Measurements from ENCODE around the gene TMEM53.
"Not testable (repeated sequence)": the region's sequence is repeated elsewhere in the genome, so short reads cannot be mapped to it uniquely, and the experiment has no call there.

The TMEM53 gene

DNA sequence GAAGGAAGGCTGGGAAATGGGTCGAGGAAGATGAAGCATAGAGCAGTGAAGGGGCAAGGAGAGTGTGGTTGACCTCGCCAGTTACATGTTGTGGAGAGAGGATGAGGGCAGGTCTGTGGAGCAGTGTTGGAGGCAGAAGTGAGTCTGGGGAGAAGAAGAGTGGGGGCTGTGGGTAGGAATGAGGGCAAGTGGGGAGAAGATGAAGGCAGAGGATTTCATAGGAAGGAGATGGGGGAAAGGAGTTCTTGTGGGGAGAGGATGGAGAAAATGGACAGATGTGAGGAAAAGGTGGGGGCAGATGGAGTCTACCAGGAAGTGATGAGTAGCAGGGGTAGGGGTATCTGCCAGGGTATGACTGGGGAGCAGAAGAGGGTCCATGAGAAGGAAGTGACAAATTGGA is 3.8 kb upstream of the TMEM53 start:
- Histone ChIP-seq H3K4me1 (ENCODE audit: control insufficient read depth, insufficient read depth, low read length) (peaks cover 5% of the 10 kb centered on the region), H3K4me3 (ENCODE audit: low read length) (no peak overlapping the region), H3K27me3 (ENCODE audit: control insufficient read depth, insufficient read depth, low read length) (no peaks in the 10 kb centered on the region), H3K36me3 (ENCODE audit: control insufficient read depth, insufficient read depth, low read length) (no peaks in the 10 kb centered on the region), H3K9ac (ENCODE audit: low read length) (no peak overlapping the region), H3K27ac (ENCODE audit: low read depth, low read length) (no peak overlapping the region)

DNA sequence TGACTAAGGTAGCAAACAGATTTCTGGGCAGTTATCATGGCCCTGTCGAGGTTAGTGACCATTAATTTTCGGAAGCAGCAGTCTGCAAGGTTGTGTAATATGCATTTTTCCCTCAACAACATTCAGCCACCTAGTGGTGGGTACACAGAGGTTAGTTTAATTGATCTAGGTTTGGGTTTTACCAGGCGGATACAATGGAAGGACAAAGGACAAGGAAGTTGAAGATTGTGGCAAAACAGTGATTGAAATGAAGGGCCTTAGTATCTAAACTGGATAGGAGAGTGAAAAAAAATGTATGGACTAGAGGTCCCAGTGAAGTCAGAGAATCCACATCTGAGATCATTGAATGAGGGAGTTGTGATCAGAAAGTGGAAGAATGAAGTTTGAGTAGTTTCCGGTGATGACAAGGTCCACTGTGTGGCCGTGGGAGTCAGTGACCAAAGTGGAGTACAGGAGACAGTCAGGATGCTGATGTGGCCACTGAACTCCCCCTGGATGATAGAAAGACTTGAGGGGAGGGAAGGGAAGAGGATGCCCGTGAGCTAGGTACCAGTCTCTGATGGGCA is 3.0 kb upstream of the TMEM53 start:
- no peak overlapping the region for H3K4me3 ChIP-seq (ENCODE audit: low read length)
- no peak overlapping the region for H3K27ac ChIP-seq (ENCODE audit: low read depth, low read length)
- no peaks in the 10 kb centered on the region for H3K27me3 ChIP-seq (ENCODE audit: control insufficient read depth, insufficient read depth, low read length)
- H3K9ac ChIP-seq (ENCODE audit: low read length) = no peak overlapping the region
- H3K4me1 ChIP-seq (ENCODE audit: control insufficient read depth, insufficient read depth, low read length) = peaks cover 8% of the 10 kb centered on the region
- no peaks in the 10 kb centered on the region for H3K36me3 ChIP-seq (ENCODE audit: control insufficient read depth, insufficient read depth, low read length)

GRCh38 chr1:44676484-44677200 is 2.4 kb upstream of the TMEM53 start:
- Histone ChIP-seq H3K4me1 (ENCODE audit: control insufficient read depth, insufficient read depth, low read length) (peaks cover 8% of the 10 kb centered on the region), H3K27me3 (ENCODE audit: control insufficient read depth, insufficient read depth, low read length) (no peaks in the 10 kb centered on the region), H3K27ac (ENCODE audit: low read depth, low read length) (no peak overlapping the region), H3K4me3 (ENCODE audit: low read length) (no peak overlapping the region), H3K36me3 (ENCODE audit: control insufficient read depth, insufficient read depth, low read length) (no peaks in the 10 kb centered on the region), H3K9ac (ENCODE audit: low read length) (no peak overlapping the region)

DNA sequence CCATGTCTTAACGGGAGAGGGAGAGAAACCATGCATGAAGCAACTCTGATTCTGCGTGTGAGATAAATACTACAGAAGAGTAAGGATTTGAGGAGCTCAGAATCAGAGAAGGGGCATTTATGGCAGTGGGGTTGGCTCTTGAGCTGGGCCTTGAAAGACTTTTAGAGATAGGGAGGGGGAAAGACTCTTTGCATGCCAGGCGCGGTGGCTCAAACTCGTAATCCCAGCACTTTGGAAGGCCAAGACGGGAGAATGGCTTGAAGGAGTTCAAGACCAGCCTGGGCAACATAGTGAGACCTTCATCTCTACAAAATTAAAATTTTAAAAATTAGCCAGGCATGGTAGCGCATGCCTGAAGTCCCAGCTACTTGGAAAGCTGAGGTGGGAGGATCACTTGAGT is 905 bp upstream of the TMEM53 start:
- H3K27ac ChIP-seq (ENCODE audit: low read depth, low read length) = no peak overlapping the region
- peak overlapping the region; percentile 77 for H3K4me3 ChIP-seq (ENCODE audit: low read length)
- peak overlapping the region; percentile 24 for H3K9ac ChIP-seq (ENCODE audit: low read length)
- peaks cover 8% of the 10 kb centered on the region for H3K4me1 ChIP-seq (ENCODE audit: control insufficient read depth, insufficient read depth, low read length)
- H3K27me3 ChIP-seq (ENCODE audit: control insufficient read depth, insufficient read depth, low read length) = no peaks in the 10 kb centered on the region
- no peaks in the 10 kb centered on the region for H3K36me3 ChIP-seq (ENCODE audit: control insufficient read depth, insufficient read depth, low read length)

- Histone ChIP-seq H3K4me3 (ENCODE audit: low read length) (peak overlapping the region; percentile 77), H3K36me3 (ENCODE audit: control insufficient read depth, insufficient read depth, low read length) (no peaks in the 10 kb centered on the region), H3K4me1 (ENCODE audit: control insufficient read depth, insufficient read depth, low read length) (peaks cover 8% of the 10 kb centered on the region), H3K9ac (ENCODE audit: low read length) (peak overlapping the region; percentile 36), H3K27me3 (ENCODE audit: control insufficient read depth, insufficient read depth, low read length) (no peaks in the 10 kb centered on the region), H3K27ac (ENCODE audit: low read depth, low read length) (peak overlapping the region; percentile 96)
Measured at GRCh38 chr1:44673675-44674112, 587 bp downstream of the TMEM53 start.

GRCh38 chr1:44672961-44673674 is 1.2 kb downstream of the TMEM53 start:
- no peaks in the 10 kb centered on the region for H3K36me3 ChIP-seq (ENCODE audit: control insufficient read depth, insufficient read depth, low read length)
- H3K4me1 ChIP-seq (ENCODE audit: control insufficient read depth, insufficient read depth, low read length) = peaks cover 8% of the 10 kb centered on the region
- H3K4me3 ChIP-seq (ENCODE audit: low read length) = peak overlapping the region; percentile 77
- H3K27ac ChIP-seq (ENCODE audit: low read depth, low read length) = peak overlapping the region; percentile 96
- H3K27me3 ChIP-seq (ENCODE audit: control insufficient read depth, insufficient read depth, low read length) = no peaks in the 10 kb centered on the region
- peak overlapping the region; percentile 36 for H3K9ac ChIP-seq (ENCODE audit: low read length)

DNA sequence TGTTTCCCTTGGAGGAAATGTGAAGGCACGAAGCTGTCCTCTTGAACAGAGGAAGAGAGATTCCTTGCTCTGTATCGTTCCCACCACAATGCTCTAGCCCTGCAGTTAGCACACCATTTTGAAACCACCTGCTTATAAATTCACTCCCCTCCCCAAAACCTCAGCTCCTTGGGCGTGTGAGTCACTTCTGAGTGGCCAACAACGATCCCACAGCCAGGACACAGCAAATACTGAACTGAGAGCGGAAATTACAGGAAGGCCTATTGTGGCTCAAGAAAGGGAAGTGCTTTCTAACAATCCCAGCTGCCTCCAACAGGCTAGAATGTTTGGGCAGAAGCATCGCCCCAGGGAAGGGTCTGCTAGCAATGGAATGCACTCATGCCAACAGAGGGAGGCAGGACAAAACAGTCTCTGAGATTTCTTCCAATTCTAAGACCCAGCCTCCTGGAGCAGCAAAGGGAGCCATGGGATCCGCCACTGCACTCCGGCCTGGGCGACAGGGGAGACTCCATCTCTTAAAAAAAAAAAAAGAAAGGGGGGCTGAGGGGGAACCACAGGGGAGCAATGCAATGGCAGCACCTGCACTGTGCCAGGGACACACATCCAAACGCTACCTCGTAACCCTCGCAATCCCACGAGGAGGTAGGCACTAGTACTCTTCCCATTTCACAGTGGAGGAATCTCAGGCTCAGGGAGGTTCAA is 1.9 kb downstream of the TMEM53 start:
- no peak overlapping the region for H3K27ac ChIP-seq (ENCODE audit: low read depth, low read length)
- H3K9ac ChIP-seq (ENCODE audit: low read length) = no peak overlapping the region
- no peaks in the 10 kb centered on the region for H3K36me3 ChIP-seq (ENCODE audit: control insufficient read depth, insufficient read depth, low read length)
- H3K4me1 ChIP-seq (ENCODE audit: control insufficient read depth, insufficient read depth, low read length) = peaks cover 8% of the 10 kb centered on the region
- H3K4me3 ChIP-seq (ENCODE audit: low read length) = no peak overlapping the region
- H3K27me3 ChIP-seq (ENCODE audit: control insufficient read depth, insufficient read depth, low read length) = no peaks in the 10 kb centered on the region

GRCh38 chr1:44670751-44671640 is 3.3 kb downstream of the TMEM53 start:
- Histone ChIP-seq H3K27me3 (ENCODE audit: control insufficient read depth, insufficient read depth, low read length) (no peaks in the 10 kb centered on the region), H3K4me1 (ENCODE audit: control insufficient read depth, insufficient read depth, low read length) (peaks cover 8% of the 10 kb centered on the region), H3K27ac (ENCODE audit: low read depth, low read length) (no peak overlapping the region), H3K36me3 (ENCODE audit: control insufficient read depth, insufficient read depth, low read length) (no peaks in the 10 kb centered on the region), H3K4me3 (ENCODE audit: low read length) (no peak overlapping the region), H3K9ac (ENCODE audit: low read length) (no peak overlapping the region)

- H3K9ac ChIP-seq (ENCODE audit: low read length); H3K36me3 ChIP-seq (ENCODE audit: control insufficient read depth, insufficient read depth, low read length); H3K4me1 ChIP-seq (ENCODE audit: control insufficient read depth, insufficient read depth, low read length); H3K4me3 ChIP-seq (ENCODE audit: low read length); H3K27me3 ChIP-seq (ENCODE audit: control insufficient read depth, insufficient read depth, low read length); H3K27ac ChIP-seq (ENCODE audit: low read depth, low read length): not testable (repeated sequence)
Measured at GRCh38 chr1:44666719-44667118, 7.6 kb downstream of the TMEM53 start.

DNA sequence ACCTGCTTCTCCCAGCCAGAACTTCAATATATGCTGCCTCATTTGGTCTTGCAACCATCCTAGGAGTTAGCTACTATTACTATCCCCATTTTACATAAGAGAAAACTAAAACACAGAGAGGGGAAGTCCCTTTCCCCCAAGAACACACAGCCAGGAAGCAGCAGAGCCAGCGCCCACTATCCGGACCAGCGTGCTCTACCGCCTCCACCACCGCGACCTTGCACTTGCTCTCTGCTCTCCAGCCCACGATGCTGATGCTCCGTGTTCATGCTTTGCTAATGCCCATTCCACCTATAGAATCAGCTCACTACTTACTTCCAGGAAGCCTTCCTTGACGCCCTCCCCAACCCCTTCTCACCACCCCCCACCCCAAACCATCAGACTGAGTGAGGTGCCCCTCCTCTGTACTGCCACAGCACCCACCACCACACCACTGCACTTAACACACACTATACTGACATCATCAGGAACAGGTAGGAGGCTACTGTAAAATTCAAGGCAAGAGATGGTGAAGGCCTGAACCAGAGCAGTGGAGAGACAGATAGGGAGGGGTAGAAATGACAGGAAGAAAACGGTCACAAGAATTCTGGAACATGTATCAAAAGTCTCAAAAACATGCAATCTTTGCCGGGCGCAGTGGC is 9.4 kb downstream of the TMEM53 start:
- H3K4me3 ChIP-seq (ENCODE audit: low read length) = no peak overlapping the region
- H3K4me1 ChIP-seq (ENCODE audit: control insufficient read depth, insufficient read depth, low read length) = peaks cover 2% of the 10 kb centered on the region
- no peaks in the 10 kb centered on the region for H3K36me3 ChIP-seq (ENCODE audit: control insufficient read depth, insufficient read depth, low read length)
- no peak overlapping the region for H3K9ac ChIP-seq (ENCODE audit: low read length)
- no peaks in the 10 kb centered on the region for H3K27me3 ChIP-seq (ENCODE audit: control insufficient read depth, insufficient read depth, low read length)
- no peak overlapping the region for H3K27ac ChIP-seq (ENCODE audit: low read depth, low read length)

- Histone ChIP-seq H3K27me3 (ENCODE audit: control insufficient read depth, insufficient read depth, low read length) (no peaks in the 10 kb centered on the region), H3K27ac (ENCODE audit: low read depth, low read length) (no peak overlapping the region), H3K9ac (ENCODE audit: low read length) (no peak overlapping the region), H3K4me3 (ENCODE audit: low read length) (no peak overlapping the region), H3K36me3 (ENCODE audit: control insufficient read depth, insufficient read depth, low read length) (no peaks in the 10 kb centered on the region), H3K4me1 (ENCODE audit: control insufficient read depth, insufficient read depth, low read length) (peaks cover 3% of the 10 kb centered on the region)
Measured at GRCh38 chr1:44663417-44663816, 10.9 kb downstream of the TMEM53 start.
